Activated CD8-positive, alpha-beta memory T cell treated with anti-CD3 and anti-CD28 coated beads for 1 hour (primary cell): ENCODE results near the gene VSIR.

ENCODE experiments used
- DNase-seq, 2 donors: peaks; one replicate each; pipeline ENCODE4 v3.0.0-alpha.2; 2020; ENCODE audit warnings: low read depth in 1 of 2; ENCODE audit errors: extremely low read depth in 1 of 2

VSIR gene

GRCh38 chr10:71735709-71736569, 37.4 kb downstream of the VSIR start:
- peak in 1 of 2 donors; percentile 36 for DNase-seq

- no peak for DNase-seq
These were observed 38.5 kb downstream of the VSIR start for GRCh38 chr10:71734797-71735196.

GRCh38 chr10:71731791-71732190, 41.5 kb downstream of the VSIR start:
- no peak for DNase-seq

GRCh38 chr10:71729161-71729636, 44.1 kb downstream of the VSIR start:
- DNase-seq = no peak

- peak in 1 of 2 donors; percentile 44 for DNase-seq
These were observed 45.3 kb downstream of the VSIR start for GRCh38 chr10:71727738-71728737.

- no peak for DNase-seq
These were observed 46.1 kb downstream of the VSIR start for GRCh38 chr10:71727105-71727737.

GRCh38 chr10:71726580-71727104, 46.7 kb downstream of the VSIR start:
- DNase-seq = no peak

GRCh38 chr10:71725998-71726579, 47.2 kb downstream of the VSIR start:
- DNase-seq = peak in 1 of 2 donors; percentile 40

- no peak for DNase-seq
These were observed 48.1 kb downstream of the VSIR start for GRCh38 chr10:71725249-71725648.

- no peak for DNase-seq
These were observed 48.8 kb downstream of the VSIR start for GRCh38 chr10:71724539-71724938.

GRCh38 chr10:71723311-71723710, 50.0 kb downstream of the VSIR start:
- DNase-seq = no peak

GRCh38 chr10:71722849-71723248, 50.5 kb downstream of the VSIR start:
- no peak for DNase-seq

GRCh38 chr10:71721313-71721712, 52.0 kb downstream of the VSIR start:
- DNase-seq = no peak

- no peak for DNase-seq
These were observed 53.0 kb downstream of the VSIR start for GRCh38 chr10:71720288-71720687.

GRCh38 chr10:71719464-71720201, 53.7 kb downstream of the VSIR start, which contains the start of gene C10orf105:
Gene C10orf105 (minus strand): TSS chr10:71719778. CDS start chr10:71716337, 3,441 bp downstream.
- DNase-seq = no peak

- no peak for DNase-seq
These were observed 54.3 kb downstream of the VSIR start for GRCh38 chr10:71719042-71719441.

- DNase-seq = no peak
These were observed 55.1 kb downstream of the VSIR start for GRCh38 chr10:71718165-71718698.

GRCh38 chr10:71717551-71717951, 55.8 kb downstream of the VSIR start:
- no peak for DNase-seq

GRCh38 chr10:71717056-71717455, 56.3 kb downstream of the VSIR start:
- DNase-seq = no peak
